Mucosa of stomach (tissue), 1 donor: ENCODE data around the gene SUSD2.
"Not testable (repeated sequence)": the region's sequence is repeated elsewhere in the genome, so short reads cannot be mapped to it uniquely, and the experiment has no call there.

ENCODE experiments used
- H3K27me3 ChIP-seq: one replicate; pipeline ENCODE4 v1.7.0; 2013; ENCODE audit warnings: mild to moderate bottlenecking, low read length; ENCODE audit not compliant: control insufficient read depth, insufficient read depth
- H3K36me3 ChIP-seq: one replicate; pipeline ENCODE4 v1.7.0; 2013; ENCODE audit warnings: low read length; ENCODE audit not compliant: control insufficient read depth, insufficient read depth
- H3K4me1 ChIP-seq: one replicate; pipeline ENCODE4 v1.7.0; 2013; ENCODE audit warnings: mild to moderate bottlenecking, low read length; ENCODE audit not compliant: control insufficient read depth, insufficient read depth
- H3K4me3 ChIP-seq: one replicate; pipeline ENCODE4 v1.7.0; 2013; ENCODE audit warnings: low read length
- H3K9ac ChIP-seq: one replicate; pipeline ENCODE4 v1.7.0; 2013; ENCODE audit warnings: mild to moderate bottlenecking, low read length, moderate library complexity
- H3K9me3 ChIP-seq: one replicate; pipeline ENCODE4 v1.7.0; 2013; ENCODE audit warnings: mild to moderate bottlenecking, low read length, moderate library complexity; ENCODE audit not compliant: control insufficient read depth
- donor health status: Pancreatic carcinoma.

SUSD2 gene

GRCh38 chr22:24179478-24180210 lies 1.6 kb upstream of the SUSD2 start:
- no peaks in the 10 kb centered on the region for H3K27me3 ChIP-seq
- H3K4me3 ChIP-seq, result no peak overlapping the region
- no peaks in the 10 kb centered on the region for H3K9me3 ChIP-seq
- peaks cover 30% of the 10 kb centered on the region for H3K4me1 ChIP-seq
- no peak overlapping the region for H3K9ac ChIP-seq
- H3K36me3 ChIP-seq, result no peaks in the 10 kb centered on the region

GRCh38 chr22:24180316-24181087 lies 785 bp upstream of the SUSD2 start:
- no peaks in the 10 kb centered on the region for H3K27me3 ChIP-seq
- H3K4me3 ChIP-seq, result no peak overlapping the region
- H3K9ac ChIP-seq, result no peak overlapping the region
- H3K36me3 ChIP-seq, result no peaks in the 10 kb centered on the region
- H3K9me3 ChIP-seq, result no peaks in the 10 kb centered on the region
- H3K4me1 ChIP-seq, result peaks cover 30% of the 10 kb centered on the region

GRCh38 chr22:24181996-24182899 lies 961 bp downstream of the SUSD2 start:
- Histone ChIP-seq H3K27me3 (no peaks in the 10 kb centered on the region), H3K9ac (no peak overlapping the region), H3K9me3 (no peaks in the 10 kb centered on the region), H3K4me1 (peaks cover 30% of the 10 kb centered on the region), H3K4me3 (no peak overlapping the region), H3K36me3 (no peaks in the 10 kb centered on the region)

- H3K4me3 ChIP-seq, H3K36me3 ChIP-seq, H3K27me3 ChIP-seq, H3K9me3 ChIP-seq, H3K9ac ChIP-seq: not testable (repeated sequence)
- H3K4me1 ChIP-seq, result peaks cover 30% of the 10 kb centered on the region
Observed at GRCh38 chr22:24182900-24183246, 1.6 kb downstream of the SUSD2 start.

GRCh38 chr22:24183321-24184031 lies 2.2 kb downstream of the SUSD2 start:
- H3K9me3 ChIP-seq, result no peaks in the 10 kb centered on the region
- H3K4me3 ChIP-seq, result no peak overlapping the region
- peaks cover 30% of the 10 kb centered on the region for H3K4me1 ChIP-seq
- H3K27me3 ChIP-seq, result no peaks in the 10 kb centered on the region
- no peak overlapping the region for H3K9ac ChIP-seq
- H3K36me3 ChIP-seq, result no peaks in the 10 kb centered on the region

- Histone ChIP-seq H3K9ac (no peak overlapping the region), H3K4me3 (no peak overlapping the region)
Observed at GRCh38 chr22:24184057-24184798, 2.9 kb downstream of the SUSD2 start.

GRCh38 chr22:24185001-24185500 lies 3.8 kb downstream of the SUSD2 start:
- no peak overlapping the region for H3K4me3 ChIP-seq
- H3K27me3 ChIP-seq, result no peaks in the 10 kb centered on the region
- H3K36me3 ChIP-seq, result no peaks in the 10 kb centered on the region
- peaks cover 42% of the 10 kb centered on the region for H3K4me1 ChIP-seq
- no peak overlapping the region for H3K9ac ChIP-seq
- H3K9me3 ChIP-seq, result no peaks in the 10 kb centered on the region

More at GRCh38 chr22:24184057-24184798, 2.9 kb downstream of the SUSD2 start:
- Histone ChIP-seq H3K36me3 (no peaks in the 10 kb centered on the region), H3K9me3 (no peaks in the 10 kb centered on the region), H3K4me1 (peaks cover 35% of the 10 kb centered on the region), H3K27me3 (no peaks in the 10 kb centered on the region)

GRCh38 chr22:24185501-24186351 lies 4.4 kb downstream of the SUSD2 start:
- no peaks in the 10 kb centered on the region for H3K36me3 ChIP-seq
- peaks cover 39% of the 10 kb centered on the region for H3K4me1 ChIP-seq
- no peaks in the 10 kb centered on the region for H3K27me3 ChIP-seq
- no peak overlapping the region for H3K9ac ChIP-seq
- no peaks in the 10 kb centered on the region for H3K9me3 ChIP-seq
- no peak overlapping the region for H3K4me3 ChIP-seq

- Histone ChIP-seq H3K36me3 (no peaks in the 10 kb centered on the region), H3K9me3 (no peaks in the 10 kb centered on the region), H3K4me3 (no peak overlapping the region), H3K4me1 (peaks cover 34% of the 10 kb centered on the region), H3K27me3 (no peaks in the 10 kb centered on the region), H3K9ac (no peak overlapping the region)
Observed at GRCh38 chr22:24186352-24186740, 5.1 kb downstream of the SUSD2 start.

GRCh38 chr22:24186892-24187670 lies 5.8 kb downstream of the SUSD2 start:
- H3K27me3 ChIP-seq, result no peaks in the 10 kb centered on the region
- peaks cover 26% of the 10 kb centered on the region for H3K4me1 ChIP-seq
- no peak overlapping the region for H3K4me3 ChIP-seq
- no peak overlapping the region for H3K9ac ChIP-seq
- no peaks in the 10 kb centered on the region for H3K9me3 ChIP-seq
- H3K36me3 ChIP-seq, result no peaks in the 10 kb centered on the region
